ENCODE measurements around the gene SHOC2.
"Not testable (repeated sequence)": the region's sequence is repeated elsewhere in the genome, so short reads cannot be mapped to it uniquely, and the experiment has no call there.

SHOC2 gene

DNA sequence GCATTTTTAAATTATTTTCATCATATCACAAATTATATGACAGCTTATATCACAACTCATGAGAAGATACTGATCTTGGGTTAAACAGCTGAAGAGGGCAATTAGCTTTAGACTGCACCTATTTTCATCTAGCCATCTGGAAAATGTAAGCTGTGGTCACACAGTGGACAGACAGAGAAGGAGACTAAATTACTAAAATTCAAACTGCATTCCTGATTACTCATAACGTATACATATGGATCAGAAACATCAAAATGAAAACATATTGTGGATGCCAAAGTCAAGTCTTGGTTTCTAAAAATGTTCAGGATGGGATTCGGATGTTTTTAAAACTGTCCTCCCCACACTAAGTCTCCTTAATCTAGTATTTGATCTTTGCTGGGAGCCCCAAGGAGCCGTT, 7.0 kb upstream of the SHOC2 start:
- H3K4me3 ChIP-seq (ENCODE audit: low read length): no peak overlapping the region
- no peaks in the 10 kb centered on the region for H4K20me1 ChIP-seq (ENCODE audit: insufficient read depth, low read length)
- no peak overlapping the region for H3K4me2 ChIP-seq (ENCODE audit: low read length)
- no peaks in the 10 kb centered on the region; the same call in 1 of the 2 replicates for H3K4me1 ChIP-seq (ENCODE audit: low read length)
- no peak overlapping the region for H2AFZ ChIP-seq (ENCODE audit: low read depth, low read length)
- H3K36me3 ChIP-seq (replicated peaks; ENCODE audit: low read depth, low read length): no peaks in the 10 kb centered on the region
- H3K27me3 ChIP-seq (ENCODE audit: low read depth, low read length): no peaks in the 10 kb centered on the region
- H3K9ac ChIP-seq (ENCODE audit: low read length): no peak overlapping the region
- H3K27ac ChIP-seq (ENCODE audit: low read length): no peak overlapping the region
- H3K79me2 ChIP-seq (ENCODE audit: low read length): no peaks in the 10 kb centered on the region
- H3K9me3 ChIP-seq (ENCODE audit: insufficient read depth, low read length): no peaks in the 10 kb centered on the region
- TF ChIP-seq, protein P1, sequence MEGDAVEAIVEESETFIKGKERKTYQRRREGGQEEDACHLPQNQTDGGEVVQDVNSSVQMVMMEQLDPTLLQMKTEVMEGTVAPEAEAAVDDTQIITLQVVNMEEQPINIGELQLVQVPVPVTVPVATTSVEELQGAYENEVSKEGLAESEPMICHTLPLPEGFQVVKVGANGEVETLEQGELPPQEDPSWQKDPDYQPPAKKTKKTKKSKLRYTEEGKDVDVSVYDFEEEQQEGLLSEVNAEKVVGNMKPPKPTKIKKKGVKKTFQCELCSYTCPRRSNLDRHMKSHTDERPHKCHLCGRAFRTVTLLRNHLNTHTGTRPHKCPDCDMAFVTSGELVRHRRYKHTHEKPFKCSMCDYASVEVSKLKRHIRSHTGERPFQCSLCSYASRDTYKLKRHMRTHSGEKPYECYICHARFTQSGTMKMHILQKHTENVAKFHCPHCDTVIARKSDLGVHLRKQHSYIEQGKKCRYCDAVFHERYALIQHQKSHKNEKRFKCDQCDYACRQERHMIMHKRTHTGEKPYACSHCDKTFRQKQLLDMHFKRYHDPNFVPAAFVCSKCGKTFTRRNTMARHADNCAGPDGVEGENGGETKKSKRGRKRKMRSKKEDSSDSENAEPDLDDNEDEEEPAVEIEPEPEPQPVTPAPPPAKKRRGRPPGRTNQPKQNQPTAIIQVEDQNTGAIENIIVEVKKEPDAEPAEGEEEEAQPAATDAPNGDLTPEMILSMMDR (IDR thresholded peaks at IDR 0.05; ENCODE audit: low read depth, low read length): no peak
- no peak for TF ChIP-seq EZH2phosphoT487 (IDR thresholded peaks at IDR 0.05; ENCODE audit: low read depth)

DNA sequence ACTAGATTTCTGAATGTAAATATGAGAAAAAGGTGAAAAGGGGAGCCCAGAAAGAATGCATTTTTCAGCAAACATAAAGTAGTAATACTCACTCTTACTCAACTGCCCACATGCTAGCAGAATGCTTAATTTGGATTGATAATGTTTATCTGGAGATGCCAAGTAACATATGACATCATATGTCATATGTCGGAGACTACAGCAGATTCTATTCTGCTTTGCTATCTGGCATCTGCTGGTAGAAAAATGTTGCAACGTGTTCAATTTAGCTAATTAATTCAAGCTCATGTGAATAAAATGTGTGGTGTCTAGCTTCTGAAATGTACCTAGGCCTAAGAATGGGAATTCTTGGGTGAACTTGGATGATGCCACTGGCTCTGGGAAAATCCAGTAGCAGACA, 5.0 kb upstream of the SHOC2 start:
- no peak overlapping the region for H3K9ac ChIP-seq (ENCODE audit: low read length)
- no peak overlapping the region for H2AFZ ChIP-seq (ENCODE audit: low read depth, low read length)
- no peaks in the 10 kb centered on the region for H4K20me1 ChIP-seq (ENCODE audit: insufficient read depth, low read length)
- no peak overlapping the region for H3K4me3 ChIP-seq (ENCODE audit: low read length)
- no peak overlapping the region for H3K27ac ChIP-seq (ENCODE audit: low read length)
- H3K27me3 ChIP-seq (ENCODE audit: low read depth, low read length): no peaks in the 10 kb centered on the region
- no peaks in the 10 kb centered on the region for H3K9me3 ChIP-seq (ENCODE audit: insufficient read depth, low read length)
- H3K79me2 ChIP-seq (ENCODE audit: low read length): no peaks in the 10 kb centered on the region
- no peaks in the 10 kb centered on the region for H3K36me3 ChIP-seq (replicated peaks; ENCODE audit: low read depth, low read length)
- TF ChIP-seq EZH2phosphoT487 (IDR thresholded peaks at IDR 0.05; ENCODE audit: low read depth): no peak
- TF ChIP-seq, protein P1 (IDR thresholded peaks at IDR 0.05; ENCODE audit: low read depth, low read length): no peak
- peaks cover 5% of the 10 kb centered on the region; the same call in 1 of the 2 replicates for H3K4me1 ChIP-seq (ENCODE audit: low read length)
- no peak overlapping the region for H3K4me2 ChIP-seq (ENCODE audit: low read length)

DNA sequence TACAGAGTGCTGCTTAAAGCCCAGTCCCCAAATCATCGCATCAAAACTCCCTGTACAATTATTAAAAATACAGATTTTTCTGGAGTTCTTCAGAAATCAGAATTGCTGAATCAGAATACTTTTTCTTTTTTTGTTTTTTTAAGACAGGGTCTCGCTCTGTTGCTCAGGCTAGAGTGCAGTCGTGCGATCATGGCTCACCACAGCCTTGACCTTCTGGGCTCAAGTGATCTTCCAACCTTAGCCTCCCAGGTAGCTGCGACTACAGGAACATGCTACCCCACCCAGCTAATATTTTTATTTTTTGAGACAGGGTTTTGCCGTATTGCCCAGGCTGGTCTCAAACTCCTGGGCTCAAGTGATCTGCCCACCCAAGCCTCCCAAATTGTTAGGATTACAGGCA, 4.4 kb upstream of the SHOC2 start:
- no peak overlapping the region for H2AFZ ChIP-seq (ENCODE audit: low read depth, low read length)
- H3K79me2 ChIP-seq (ENCODE audit: low read length): peaks cover 6% of the 10 kb centered on the region
- H3K4me2 ChIP-seq (ENCODE audit: low read length): no peak overlapping the region
- no peak overlapping the region for H3K4me3 ChIP-seq (ENCODE audit: low read length)
- H3K9ac ChIP-seq (ENCODE audit: low read length): no peak overlapping the region
- TF ChIP-seq, protein P1 (IDR thresholded peaks at IDR 0.05; ENCODE audit: low read depth, low read length): no peak
- TF ChIP-seq EZH2phosphoT487 (IDR thresholded peaks at IDR 0.05; ENCODE audit: low read depth): no peak
- H3K27ac ChIP-seq (ENCODE audit: low read length): no peak overlapping the region
- H3K36me3 ChIP-seq (replicated peaks; ENCODE audit: low read depth, low read length): no peaks in the 10 kb centered on the region
- no peaks in the 10 kb centered on the region for H4K20me1 ChIP-seq (ENCODE audit: insufficient read depth, low read length)
- no peaks in the 10 kb centered on the region for H3K9me3 ChIP-seq (ENCODE audit: insufficient read depth, low read length)
- H3K4me1 ChIP-seq (ENCODE audit: low read length): peaks cover 5% of the 10 kb centered on the region; the same call in 1 of the 2 replicates
- no peaks in the 10 kb centered on the region for H3K27me3 ChIP-seq (ENCODE audit: low read depth, low read length)

DNA sequence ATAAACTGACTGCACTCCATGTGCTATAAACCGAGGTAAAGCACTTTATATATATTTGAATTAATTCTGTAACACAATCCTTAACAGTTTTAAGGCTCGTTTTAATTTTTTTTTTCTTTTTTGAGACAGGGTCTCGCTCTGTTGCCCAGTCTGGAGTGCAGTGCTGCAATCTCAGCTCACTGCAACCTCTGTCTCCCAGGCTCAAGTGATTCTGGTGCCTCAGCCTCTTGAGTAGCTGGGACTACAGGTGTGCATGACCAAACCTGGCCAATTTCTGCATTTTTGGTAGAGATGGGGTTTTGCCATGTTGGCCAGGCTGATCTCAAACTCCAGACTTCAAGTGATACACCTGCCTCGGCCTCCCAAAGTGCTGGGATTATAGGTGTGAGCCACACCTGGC, 3.8 kb upstream of the SHOC2 start:
- H3K27ac ChIP-seq (ENCODE audit: low read length); H3K9ac ChIP-seq (ENCODE audit: low read length); H3K36me3 ChIP-seq (replicated peaks; ENCODE audit: low read depth, low read length); H2AFZ ChIP-seq (ENCODE audit: low read depth, low read length); H3K27me3 ChIP-seq (ENCODE audit: low read depth, low read length); H3K4me1 ChIP-seq (ENCODE audit: low read length); H3K4me3 ChIP-seq (ENCODE audit: low read length); H3K4me2 ChIP-seq (ENCODE audit: low read length); H3K9me3 ChIP-seq (ENCODE audit: insufficient read depth, low read length); H4K20me1 ChIP-seq (ENCODE audit: insufficient read depth, low read length): not testable (repeated sequence)
- H3K79me2 ChIP-seq (ENCODE audit: low read length): peaks cover 12% of the 10 kb centered on the region
